ENCODE measurements around the gene PDE7B. TPM values are rescaled to one million over a fixed set of nuclear protein-coding genes. Genes with fewer than 3 reads are reported as not detected.

PDE7B gene
- total and polyA plus RNA-seq, 9 of the 15 experiments (the other 6 are each of a cell fraction or from before 2014, with no cell fraction given): 0.01 TPM; not detected in 8

GRCh38 chr6:136079701-136080565 is 228.4 kb downstream of the PDE7B start (continued):
- no peak for TF ChIP-seq ZNF143 (CRISPR knock-in tag; IDR thresholded peaks at IDR 0.05)
- TF ChIP-seq, protein P1, sequence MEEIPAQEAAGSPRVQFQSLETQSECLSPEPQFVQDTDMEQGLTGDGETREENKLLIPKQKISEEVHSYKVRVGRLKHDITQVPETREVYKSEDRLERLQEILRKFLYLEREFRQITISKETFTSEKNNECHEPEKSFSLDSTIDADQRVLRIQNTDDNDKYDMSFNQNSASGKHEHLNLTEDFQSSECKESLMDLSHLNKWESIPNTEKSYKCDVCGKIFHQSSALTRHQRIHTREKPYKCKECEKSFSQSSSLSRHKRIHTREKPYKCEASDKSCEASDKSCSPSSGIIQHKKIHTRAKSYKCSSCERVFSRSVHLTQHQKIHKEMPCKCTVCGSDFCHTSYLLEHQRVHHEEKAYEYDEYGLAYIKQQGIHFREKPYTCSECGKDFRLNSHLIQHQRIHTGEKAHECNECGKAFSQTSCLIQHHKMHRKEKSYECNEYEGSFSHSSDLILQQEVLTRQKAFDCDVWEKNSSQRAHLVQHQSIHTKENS (CRISPR knock-in tag; IDR thresholded peaks at IDR 0.05): no peak
- TF ChIP-seq E2F3 (CRISPR knock-in tag; IDR thresholded peaks at IDR 0.05): no peak
- TF ChIP-seq CBFA2T3 (IDR thresholded peaks at IDR 0.05): no peak

DNA sequence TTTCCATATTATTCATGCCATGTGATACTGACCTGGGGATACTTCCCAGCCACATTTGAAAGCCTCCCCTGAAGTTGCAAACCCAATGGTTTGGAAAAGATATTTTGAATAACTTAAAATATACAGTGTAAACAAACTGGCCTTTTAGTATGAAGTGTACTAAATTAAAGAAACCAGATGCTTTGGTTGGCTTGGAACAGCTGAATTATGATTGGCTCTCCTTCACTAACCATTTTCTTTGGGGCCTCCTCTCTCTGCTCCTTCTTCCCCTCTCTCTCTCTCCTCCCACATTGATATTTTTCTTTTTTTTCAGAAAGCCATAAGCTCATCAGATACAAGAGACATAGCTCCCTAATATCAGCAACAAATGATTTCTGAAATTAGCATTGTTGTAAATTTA is 232.0 kb downstream of the PDE7B start:
- BruUV-seq (replicated peaks): no TSS peak
- H3K27ac ChIP-seq (ENCODE audit: extremely low read depth, low read depth, low read length): no peak overlapping the region
- no peak overlapping the region for H3K4me2 ChIP-seq (ENCODE audit: insufficient read depth, low read length)
- H3K79me2 ChIP-seq (ENCODE audit: control insufficient read depth, insufficient read depth, low read length): no peaks in the 10 kb centered on the region
- in situ Hi-C loops (cut with MboI) (no loop called here), intact Hi-C loops (cut with micrococcal nuclease) (no loop called here)
- H3K9me1 ChIP-seq (ENCODE audit: control insufficient read depth, insufficient read depth, low read length): no peaks in the 10 kb centered on the region
- ATAC-seq (no peak), DNase-seq (ENCODE audit: extremely low read depth in 1 of 4, low spot score in 3 of 4) (no peak), FAIRE-seq (no peak)
- ChIA-PET CTCF (ENCODE audit: low intra/inter-chr PET ratio) (no interaction called here), POLR2A (no interaction called here)
- H3K4me3 ChIP-seq: no peak overlapping the region
- H3K9me3 ChIP-seq (replicated peaks; ENCODE audit: control insufficient read depth, insufficient read depth, low read depth, low read length): no peaks in the 10 kb centered on the region
- no peaks in the 10 kb centered on the region for H3K4me1 ChIP-seq (replicated peaks in 1 of 2; ENCODE audit: control insufficient read depth in 2 of 2, insufficient read depth in 2 of 2, low read length in 2 of 2)
- H2AFZ ChIP-seq (ENCODE audit: low read depth, low read length): no peak overlapping the region
- H4K20me1 ChIP-seq (replicated peaks; ENCODE audit: control insufficient read depth, insufficient read depth, low read length): no peaks in the 10 kb centered on the region
- H3K36me3 ChIP-seq (ENCODE audit: control insufficient read depth, insufficient read depth, low read length): no peaks in the 10 kb centered on the region
- peaks cover 0 to 12% of the 10 kb centered on the region in 2 experiments; a peak in 1 of 5 replicates for H3K27me3 ChIP-seq (ENCODE audit: control insufficient read depth in 2 of 2, insufficient read depth in 2 of 2, low read length in 2 of 2)
- H3K9ac ChIP-seq (ENCODE audit: insufficient read depth in 1 of 2, low read depth in 2 of 2, low read length in 2 of 2): no peak overlapping the region
- TF ChIP-seq ZNF696 (CRISPR knock-in tag; conservative IDR thresholded peaks at IDR 0.05): no peak
- no peak for TF ChIP-seq ZFP1 (CRISPR knock-in tag; IDR thresholded peaks at IDR 0.05)
- TF ChIP-seq ETS2 (tag; IDR thresholded peaks at IDR 0.05; ENCODE audit: borderline replicate concordance, poor library complexity, severe bottlenecking): no peak
- TF ChIP-seq NR4A1 (CRISPR knock-in tag; IDR thresholded peaks at IDR 0.05): no peak
- no peak for TF ChIP-seq NR4A1 (tag; IDR thresholded peaks at IDR 0.05)
- no peak for TF ChIP-seq PCBP2 (IDR thresholded peaks at IDR 0.05; ENCODE audit: low read depth, low read length, poor library complexity, severe bottlenecking)
- TF ChIP-seq ZNF785 (CRISPR knock-in tag; IDR thresholded peaks at IDR 0.05): no peak
- TF ChIP-seq ZNF3 (CRISPR knock-in tag; IDR thresholded peaks at IDR 0.05): no peak
- no peak for TF ChIP-seq RB1 (IDR thresholded peaks at IDR 0.05; ENCODE audit: low read depth)
- no peak for TF ChIP-seq ZNF324 (CRISPR knock-in tag; IDR thresholded peaks at IDR 0.05)
- no peak for TF ChIP-seq GTF2F1 (IDR thresholded peaks at IDR 0.05; ENCODE audit: low read depth, low read length)
- TF ChIP-seq CREB3L1 (IDR thresholded peaks at IDR 0.05; ENCODE audit: borderline replicate concordance, low read depth): no peak
- no peak for TF ChIP-seq KAT8 (IDR thresholded peaks at IDR 0.05; ENCODE audit: low read depth)
